Stimulated activated memory B cell treated with anti-CD40 and anti-IgM and Interleukin-4, amounts not matched to agents 10 μg/mL and 1 μg/mL and 100 μg/mL, for 72 hours (primary cell): ENCODE data around the gene SRP68.
"Not testable (repeated sequence)": the region's sequence is repeated elsewhere in the genome, so short reads cannot be mapped to it uniquely, and the experiment has no call there.

Experiments
- ATAC-seq: fragments of 150-1000 bp; cut with Tn5 transposase; 2 replicates; pipeline ENCODE4 v1.10.0; 2021
- H3K27ac Mint-ChIP-seq: one replicate; pipeline ENCODE4 v1.8.0; 2022; ENCODE audit warnings: mild to moderate bottlenecking, mixed read lengths
- H3K27me3 Mint-ChIP-seq: one replicate; pipeline ENCODE4 v1.8.0; 2022; ENCODE audit warnings: mixed read lengths
- H3K36me3 Mint-ChIP-seq: one replicate; pipeline ENCODE4 v1.8.0; 2022; ENCODE audit warnings: mixed read lengths
- H3K4me1 Mint-ChIP-seq: one replicate; pipeline ENCODE4 v1.8.0; 2022; ENCODE audit warnings: mixed read lengths
- H3K4me3 Mint-ChIP-seq: one replicate; pipeline ENCODE4 v1.8.0; 2022; ENCODE audit warnings: mild to moderate bottlenecking, moderate library complexity, mixed read lengths
- H3K9me3 Mint-ChIP-seq: one replicate; pipeline ENCODE4 v1.8.0; 2022; ENCODE audit warnings: mixed read lengths

SRP68 gene

DNA sequence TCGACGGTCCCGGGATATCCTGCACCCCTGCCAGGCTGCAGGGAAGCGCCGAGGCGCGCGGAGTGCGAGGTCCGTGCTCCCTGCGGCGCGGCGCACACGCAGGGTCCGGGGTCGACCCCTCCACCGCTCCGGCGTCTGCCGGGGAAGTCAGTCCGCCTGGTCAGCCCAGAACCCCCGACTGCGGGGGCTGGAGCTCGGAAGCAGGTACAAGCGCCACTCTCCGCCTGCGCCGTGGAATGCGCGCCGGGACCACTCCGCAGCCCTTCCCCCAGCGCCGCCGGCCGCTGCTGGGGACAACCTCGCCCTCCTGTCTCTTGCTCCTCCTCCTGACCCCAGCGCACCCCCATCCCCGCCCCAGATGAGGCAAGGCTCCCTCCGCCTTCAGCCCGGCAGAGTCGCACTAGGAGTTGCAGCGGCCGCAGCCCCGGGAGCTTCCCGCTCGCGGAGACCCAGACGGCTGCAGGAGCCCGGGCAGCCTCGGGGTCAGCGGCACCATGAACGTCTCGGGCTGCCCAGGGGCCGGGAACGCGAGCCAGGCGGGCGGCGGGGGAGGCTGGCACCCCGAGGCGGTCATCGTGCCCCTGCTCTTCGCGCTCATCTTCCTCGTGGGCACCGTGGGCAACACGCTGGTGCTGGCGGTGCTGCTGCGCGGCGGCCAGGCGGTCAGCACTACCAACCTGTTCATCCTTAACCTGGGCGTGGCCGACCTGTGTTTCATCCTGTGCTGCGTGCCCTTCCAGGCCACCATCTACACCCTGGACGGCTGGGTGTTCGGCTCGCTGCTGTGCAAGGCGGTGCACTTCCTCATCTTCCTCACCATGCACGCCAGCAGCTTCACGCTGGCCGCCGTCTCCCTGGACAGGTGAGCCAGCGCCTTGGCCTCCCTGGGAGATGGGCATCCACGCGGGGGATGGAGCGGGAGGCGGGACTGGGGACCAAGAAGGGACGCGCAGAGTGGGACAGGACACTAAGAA lies 2.4 kb upstream of the SRP68 start, which contains the start of gene GALR2:
GALR2 (plus strand) TSS at position 392 of the 974 bp plus-strand sequence; CDS start at position 495, 103 bp downstream.
- Mint-ChIP-seq H3K27ac (peak within 1 kb of the TSS; percentile 21), H3K36me3 (peaks cover 7% of the 10 kb centered on the region), H3K4me3 (peak within 1 kb of the TSS; percentile 75), H3K27me3 (peaks cover 51% of the 10 kb centered on the region), H3K9me3 (no peaks in the 10 kb centered on the region), H3K4me1 (peaks cover 58% of the 10 kb centered on the region)
- no peak for ATAC-seq

DNA sequence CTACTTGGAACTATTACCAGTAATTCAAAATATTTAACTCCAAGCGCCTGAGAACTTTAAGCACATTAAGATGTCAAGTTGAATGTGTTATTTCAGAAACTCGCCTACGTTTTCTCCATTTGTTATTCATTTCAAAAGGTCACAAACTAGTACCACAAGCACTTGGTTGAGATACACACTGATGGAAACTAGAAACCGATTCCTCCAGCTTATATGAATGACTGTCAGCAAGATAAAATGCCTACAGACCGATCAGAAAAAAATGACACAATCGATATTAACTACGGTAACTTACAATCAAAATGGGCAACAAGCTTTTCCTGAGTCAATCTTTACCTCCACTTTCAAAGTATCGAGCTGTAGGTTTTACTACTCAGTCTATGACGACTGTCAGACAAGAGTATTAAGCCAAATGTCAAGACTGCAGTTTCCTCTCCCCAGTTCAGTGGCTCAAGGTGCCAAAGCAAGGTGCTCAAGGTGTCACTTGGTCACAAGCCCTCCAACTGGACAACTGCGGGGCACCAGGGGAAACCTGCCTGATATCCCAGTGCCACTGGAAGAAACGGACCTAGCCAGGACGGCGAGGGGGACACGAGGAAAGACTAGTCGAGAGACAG lies 678 bp downstream of the SRP68 start:
- ATAC-seq, result peak; percentile 63
- Mint-ChIP-seq H3K27ac (peak overlapping the region; percentile 97), H3K9me3 (no peaks in the 10 kb centered on the region), H3K27me3 (peaks cover 25% of the 10 kb centered on the region), H3K4me3 (peak overlapping the region; percentile 96), H3K36me3 (peaks cover 24% of the 10 kb centered on the region), H3K4me1 (peaks cover 43% of the 10 kb centered on the region)

- ATAC-seq, result no peak
- Mint-ChIP-seq H3K36me3 (peaks cover 55% of the 10 kb centered on the region), H3K9me3 (no peaks in the 10 kb centered on the region), H3K4me1 (peaks cover 28% of the 10 kb centered on the region), H3K4me3 (no peak overlapping the region), H3K27ac (no peak overlapping the region), H3K27me3 (no peaks in the 10 kb centered on the region)
Observed at GRCh38 chr17:76065775-76066174, 6.5 kb downstream of the SRP68 start.

GRCh38 chr17:76063875-76064546 lies 8.3 kb downstream of the SRP68 start:
- Mint-ChIP-seq H3K4me3 (peak overlapping the region; percentile 2), H3K27me3 (no peaks in the 10 kb centered on the region), H3K36me3 (peaks cover 63% of the 10 kb centered on the region), H3K4me1 (peaks cover 17% of the 10 kb centered on the region), H3K27ac (peak overlapping the region; percentile 76), H3K9me3 (no peaks in the 10 kb centered on the region)
- peak; percentile 83 for ATAC-seq

GRCh38 chr17:76058264-76058663 lies 14.1 kb downstream of the SRP68 start:
- not testable (repeated sequence) for H3K9me3 Mint-ChIP-seq, H3K27me3 Mint-ChIP-seq, H3K4me1 Mint-ChIP-seq, H3K27ac Mint-ChIP-seq, H3K4me3 Mint-ChIP-seq, ATAC-seq
- peaks cover 58% of the 10 kb centered on the region for H3K36me3 Mint-ChIP-seq

- Mint-ChIP-seq H3K27me3 (no peaks in the 10 kb centered on the region), H3K4me1 (no peaks in the 10 kb centered on the region), H3K9me3 (no peaks in the 10 kb centered on the region), H3K27ac (no peak overlapping the region), H3K4me3 (no peak overlapping the region), H3K36me3 (peaks cover 59% of the 10 kb centered on the region)
- no peak for ATAC-seq
Observed at GRCh38 chr17:76056882-76057281, 15.4 kb downstream of the SRP68 start.

DNA sequence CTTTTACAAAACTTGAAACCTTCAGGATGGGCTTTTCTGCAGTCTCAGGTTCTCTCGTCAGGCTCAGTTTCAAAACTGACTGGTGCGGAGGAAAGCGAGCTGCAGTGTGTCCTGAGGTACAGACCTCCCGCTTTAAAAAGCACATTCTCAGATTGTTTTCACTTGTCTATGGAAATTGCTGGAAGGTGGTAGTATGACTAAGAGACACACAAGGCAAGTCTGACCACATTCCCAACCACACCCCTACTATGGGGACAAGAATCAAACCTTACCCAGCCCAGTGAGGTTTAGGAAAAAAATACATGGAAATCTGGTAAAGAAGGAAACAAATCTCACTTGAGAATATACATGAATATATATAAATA lies 18.2 kb downstream of the SRP68 start:
- ATAC-seq, result no peak
- Mint-ChIP-seq H3K9me3 (no peaks in the 10 kb centered on the region), H3K4me1 (no peaks in the 10 kb centered on the region), H3K27ac (no peak overlapping the region), H3K36me3 (peaks cover 71% of the 10 kb centered on the region), H3K27me3 (no peaks in the 10 kb centered on the region), H3K4me3 (no peak overlapping the region)

DNA sequence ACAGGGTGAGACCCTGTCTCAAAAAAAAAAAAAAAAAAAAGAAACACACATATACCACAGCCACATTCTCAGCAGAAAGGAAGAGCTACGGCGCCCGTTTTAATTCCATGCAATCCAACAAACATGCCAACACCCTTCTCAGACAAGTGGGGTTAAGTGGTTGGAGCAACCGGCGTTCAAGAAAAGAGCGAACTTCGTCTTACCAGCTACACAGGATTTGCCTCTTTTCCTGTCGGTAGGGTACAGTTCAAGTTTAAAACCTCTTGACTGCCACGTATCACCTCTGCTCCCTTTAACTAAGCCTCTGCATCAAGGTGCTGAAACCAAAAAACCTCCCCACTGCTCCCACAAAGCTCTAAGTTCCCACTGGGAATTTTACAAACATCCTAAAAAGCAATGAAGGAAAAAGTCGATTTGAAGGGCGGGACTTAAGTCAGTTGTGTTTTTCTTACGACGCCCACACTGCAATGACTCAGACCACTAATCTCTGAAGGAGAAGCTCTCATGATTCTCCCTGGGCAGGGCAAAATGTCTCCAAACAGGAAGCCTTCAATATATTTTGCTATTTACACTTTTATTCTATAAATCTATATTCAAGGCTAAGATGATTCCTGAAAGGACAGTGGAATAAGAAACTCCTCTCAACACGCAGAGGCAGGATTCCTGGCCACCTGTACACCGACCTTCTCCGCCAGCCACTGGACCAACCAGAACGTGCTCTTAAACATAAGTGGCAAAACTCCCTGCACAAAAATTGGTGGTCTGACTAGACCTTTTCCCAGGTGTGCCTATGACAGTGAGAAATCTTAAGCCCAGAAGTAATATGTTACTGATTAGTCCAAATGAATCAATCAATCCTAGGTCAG lies 18.8 kb downstream of the SRP68 start:
- Mint-ChIP-seq H3K9me3 (no peaks in the 10 kb centered on the region), H3K36me3 (peaks cover 71% of the 10 kb centered on the region), H3K4me1 (peaks cover 1% of the 10 kb centered on the region), H3K27ac (no peak overlapping the region), H3K27me3 (no peaks in the 10 kb centered on the region), H3K4me3 (no peak overlapping the region)
- no peak for ATAC-seq

- H3K27me3 Mint-ChIP-seq, result no peaks in the 10 kb centered on the region
- H3K9me3 Mint-ChIP-seq, result no peaks in the 10 kb centered on the region
- ATAC-seq, result no peak
- peaks cover 67% of the 10 kb centered on the region for H3K36me3 Mint-ChIP-seq
- no peak overlapping the region for H3K27ac Mint-ChIP-seq
- H3K4me3 Mint-ChIP-seq, result no peak overlapping the region
- peaks cover 9% of the 10 kb centered on the region for H3K4me1 Mint-ChIP-seq
Observed at GRCh38 chr17:76051561-76051960, 20.8 kb downstream of the SRP68 start.

- no peak for ATAC-seq
- no peaks in the 10 kb centered on the region for H3K27me3 Mint-ChIP-seq
- H3K27ac Mint-ChIP-seq, result no peak overlapping the region
- H3K9me3 Mint-ChIP-seq, result no peaks in the 10 kb centered on the region
- no peak overlapping the region for H3K4me3 Mint-ChIP-seq
- H3K4me1 Mint-ChIP-seq, result peaks cover 9% of the 10 kb centered on the region
- peaks cover 68% of the 10 kb centered on the region for H3K36me3 Mint-ChIP-seq
Observed at GRCh38 chr17:76050538-76051467, 21.5 kb downstream of the SRP68 start.

DNA sequence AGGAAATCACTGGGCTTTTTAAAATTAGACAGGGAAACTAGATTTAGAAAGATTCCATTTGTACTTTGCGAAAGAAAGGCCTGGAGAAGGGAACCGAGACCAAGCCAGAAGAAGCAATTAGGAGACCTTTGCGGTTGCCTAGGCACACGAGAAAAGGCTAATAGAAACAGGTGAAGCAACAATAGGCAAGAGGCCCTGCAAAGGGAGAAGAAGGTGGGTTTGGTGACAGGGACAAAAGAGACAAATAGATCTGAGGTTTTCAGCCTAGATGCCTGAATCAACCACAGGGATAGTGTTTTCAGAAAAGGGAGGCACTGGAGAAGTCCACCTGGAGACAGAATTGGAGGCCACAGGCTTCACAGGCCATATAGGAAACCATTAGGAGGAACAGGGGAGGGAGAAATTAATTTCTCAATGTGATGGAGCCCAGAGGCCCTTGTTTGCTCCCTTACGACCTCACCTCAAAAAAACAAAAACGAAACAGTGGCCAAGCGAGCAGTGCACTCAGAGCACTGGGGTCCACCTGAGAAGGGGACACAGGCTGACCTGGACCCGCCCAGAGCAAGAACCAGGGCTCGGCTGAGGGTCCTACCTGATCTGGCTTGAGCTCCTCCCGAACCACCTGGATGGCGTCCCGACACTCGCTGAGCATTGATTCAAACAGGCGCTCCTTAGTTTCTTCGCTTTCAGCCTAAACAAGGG lies 22.3 kb downstream of the SRP68 start:
- peaks cover 75% of the 10 kb centered on the region for H3K36me3 Mint-ChIP-seq
- H3K27me3 Mint-ChIP-seq, result no peaks in the 10 kb centered on the region
- H3K4me1 Mint-ChIP-seq, result peaks cover 9% of the 10 kb centered on the region
- no peaks in the 10 kb centered on the region for H3K9me3 Mint-ChIP-seq
- H3K4me3 Mint-ChIP-seq, result no peak overlapping the region
- ATAC-seq, result no peak
- H3K27ac Mint-ChIP-seq, result no peak overlapping the region

DNA sequence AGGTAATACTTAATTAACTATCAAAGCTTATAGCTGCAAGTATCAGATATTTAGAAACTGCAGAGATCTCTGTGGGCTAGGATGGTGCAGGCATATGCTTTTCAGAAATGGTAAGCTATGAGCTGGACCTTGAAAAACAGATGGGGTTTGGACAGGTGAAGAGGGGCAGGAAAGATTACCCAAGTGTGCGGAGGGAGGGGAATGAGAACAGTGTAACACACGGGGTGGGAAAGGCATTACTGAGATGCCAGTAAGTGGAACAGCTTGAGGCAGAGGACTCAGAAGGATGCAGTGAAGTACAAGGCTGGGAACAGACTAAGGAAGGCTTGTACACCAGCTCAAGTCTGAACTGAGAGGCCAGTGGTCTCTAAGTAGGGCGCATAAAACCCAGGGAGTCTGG lies 23.1 kb downstream of the SRP68 start:
- H3K27ac Mint-ChIP-seq, result no peak overlapping the region
- H3K4me3 Mint-ChIP-seq, result no peak overlapping the region
- H3K9me3 Mint-ChIP-seq, result no peaks in the 10 kb centered on the region
- peaks cover 78% of the 10 kb centered on the region for H3K36me3 Mint-ChIP-seq
- no peaks in the 10 kb centered on the region for H3K27me3 Mint-ChIP-seq
- ATAC-seq, result no peak
- H3K4me1 Mint-ChIP-seq, result peaks cover 9% of the 10 kb centered on the region

GRCh38 chr17:76048711-76049110 lies 23.6 kb downstream of the SRP68 start:
- peak overlapping the region; percentile 65 for H3K27ac Mint-ChIP-seq
- H3K27me3 Mint-ChIP-seq, result no peaks in the 10 kb centered on the region
- no peak for ATAC-seq
- peaks cover 78% of the 10 kb centered on the region for H3K36me3 Mint-ChIP-seq
- H3K9me3 Mint-ChIP-seq, result no peaks in the 10 kb centered on the region
- no peak overlapping the region for H3K4me3 Mint-ChIP-seq
- H3K4me1 Mint-ChIP-seq, result peaks cover 9% of the 10 kb centered on the region
